Suprapubic skin (tissue), 4 donors: Measurements from ENCODE around the gene PDZRN3.

Experiments
- POLR2A ChIP-seq, 2 donors: fragments of 450-650 bp; IDR thresholded peaks; one replicate each; pipeline ENCODE4 v1.6.1; 2017; ENCODE audit warnings: antibody characterized with exemption in 2 of 2, mild to moderate bottlenecking in 2 of 2, moderate library complexity in 2 of 2
- POLR2AphosphoS5 ChIP-seq, 3 donors: sonication (generic); formaldehyde crosslinking; IDR thresholded peaks; one replicate each; pipeline ENCODE4 v1.6.1; 2017; ENCODE audit warnings: antibody characterized with exemption in 3 of 3
- TF ChIP-seq, protein P1 (sequence below), 2 donors: fragments of 200-600 bp in 1 of 2; fragments of 450-650 bp in 1 of 2; sonication (generic) in 1 of 2; IDR thresholded peaks; one replicate each; pipeline ENCODE4 v1.5.1; 2016 to 2019; ENCODE audit warnings: antibody characterized with exemption in 2 of 2, mild to moderate bottlenecking in 1 of 2, moderate library complexity in 1 of 2

GRCh38 chr3:73504852-73505251, 119.9 kb downstream of the PDZRN3 start:
- TF ChIP-seq, protein P1, sequence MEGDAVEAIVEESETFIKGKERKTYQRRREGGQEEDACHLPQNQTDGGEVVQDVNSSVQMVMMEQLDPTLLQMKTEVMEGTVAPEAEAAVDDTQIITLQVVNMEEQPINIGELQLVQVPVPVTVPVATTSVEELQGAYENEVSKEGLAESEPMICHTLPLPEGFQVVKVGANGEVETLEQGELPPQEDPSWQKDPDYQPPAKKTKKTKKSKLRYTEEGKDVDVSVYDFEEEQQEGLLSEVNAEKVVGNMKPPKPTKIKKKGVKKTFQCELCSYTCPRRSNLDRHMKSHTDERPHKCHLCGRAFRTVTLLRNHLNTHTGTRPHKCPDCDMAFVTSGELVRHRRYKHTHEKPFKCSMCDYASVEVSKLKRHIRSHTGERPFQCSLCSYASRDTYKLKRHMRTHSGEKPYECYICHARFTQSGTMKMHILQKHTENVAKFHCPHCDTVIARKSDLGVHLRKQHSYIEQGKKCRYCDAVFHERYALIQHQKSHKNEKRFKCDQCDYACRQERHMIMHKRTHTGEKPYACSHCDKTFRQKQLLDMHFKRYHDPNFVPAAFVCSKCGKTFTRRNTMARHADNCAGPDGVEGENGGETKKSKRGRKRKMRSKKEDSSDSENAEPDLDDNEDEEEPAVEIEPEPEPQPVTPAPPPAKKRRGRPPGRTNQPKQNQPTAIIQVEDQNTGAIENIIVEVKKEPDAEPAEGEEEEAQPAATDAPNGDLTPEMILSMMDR (IDR thresholded peaks at IDR 0.05), result no peak
- TF ChIP-seq POLR2AphosphoS5 (IDR thresholded peaks at IDR 0.05), result no peak
- TF ChIP-seq POLR2A (IDR thresholded peaks at IDR 0.05), result no peak
